ENCODE measurements around the gene BTD. TPM values are rescaled to one million over a fixed set of nuclear protein-coding genes. Genes with fewer than 3 reads are reported as not detected.

BTD gene
- polyA plus RNA-seq, 2 donors = 5.1 to 10.6 TPM

DNA sequence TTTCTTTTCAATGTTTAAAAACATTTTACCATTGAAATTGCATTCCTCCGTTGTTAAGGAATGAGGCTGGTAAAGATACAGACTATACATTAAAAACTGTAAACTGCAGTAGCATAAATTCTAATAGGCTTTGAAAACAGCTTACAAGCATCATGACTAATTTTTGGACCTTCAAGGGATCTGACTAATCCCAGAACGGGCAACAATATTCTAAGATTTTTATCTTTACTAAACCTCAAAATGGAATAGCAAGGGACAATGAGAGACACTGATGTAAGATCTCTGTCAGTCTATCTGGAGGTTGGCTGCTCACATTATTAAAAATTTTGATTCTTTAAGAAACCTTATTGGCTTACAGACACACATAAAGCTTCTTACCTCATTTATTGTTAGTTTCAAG, 74.7 kb downstream of the BTD start:
- H3K9me3 ChIP-seq (ENCODE audit: control insufficient read depth in 2 of 2, insufficient read depth in 1 of 2, low read depth in 1 of 2, low read length in 1 of 2) = no peaks in the 10 kb centered on the region
- WGBS, 2 donors = 80 to 82% methylated on average over 2 of the region's 2 CpGs
- H3K27me3 ChIP-seq (ENCODE audit: control insufficient read depth in 1 of 2, insufficient read depth in 2 of 2, low read length in 2 of 2) = no peaks in the 10 kb centered on the region
- H3K4me3 ChIP-seq (ENCODE audit: low read depth in 1 of 2, low read length in 2 of 2) = no peak overlapping the region
- H3K36me3 ChIP-seq (ENCODE audit: control insufficient read depth in 2 of 2, insufficient read depth in 2 of 2, low read length in 1 of 2) = peaks cover 0 to 2% of the 10 kb centered on the region in 2 donors
- H3K27ac ChIP-seq (ENCODE audit: low read depth in 2 of 2, low read length in 1 of 2) = no peak overlapping the region
- no peaks in the 10 kb centered on the region for H3K4me1 ChIP-seq (ENCODE audit: control insufficient read depth in 2 of 2, insufficient read depth in 2 of 2, low read length in 1 of 2)

DNA sequence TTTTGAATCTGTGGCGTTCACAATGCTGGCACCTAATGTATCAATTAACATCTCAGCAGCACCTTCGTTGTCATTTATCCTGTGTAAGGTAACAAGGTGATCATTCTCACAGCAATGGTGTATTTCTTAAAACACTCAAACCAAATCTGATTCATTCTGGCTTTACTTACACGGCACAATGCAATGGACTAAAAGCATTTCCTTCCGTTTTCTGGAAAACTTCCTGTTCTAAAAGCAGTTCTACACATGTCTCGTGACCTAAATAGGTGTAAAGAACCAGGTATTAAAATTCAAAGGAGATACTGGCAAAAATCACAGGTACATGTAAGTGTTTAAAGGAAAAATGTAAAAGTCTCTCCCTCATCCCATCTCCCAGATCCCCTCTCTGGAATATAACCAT, 77.8 kb downstream of the BTD start:
- Histone ChIP-seq H3K27ac (ENCODE audit: low read depth in 2 of 2, low read length in 1 of 2) (no peak overlapping the region), H3K4me1 (ENCODE audit: control insufficient read depth in 2 of 2, insufficient read depth in 2 of 2, low read length in 1 of 2) (no peaks in the 10 kb centered on the region), H3K36me3 (ENCODE audit: control insufficient read depth in 2 of 2, insufficient read depth in 2 of 2, low read length in 1 of 2) (peaks cover 0 to 2% of the 10 kb centered on the region in 2 donors), H3K9me3 (ENCODE audit: control insufficient read depth in 2 of 2, insufficient read depth in 1 of 2, low read depth in 1 of 2, low read length in 1 of 2) (no peaks in the 10 kb centered on the region), H3K27me3 (ENCODE audit: control insufficient read depth in 1 of 2, insufficient read depth in 2 of 2, low read length in 2 of 2) (no peaks in the 10 kb centered on the region), H3K4me3 (ENCODE audit: low read depth in 1 of 2, low read length in 2 of 2) (no peak overlapping the region)
- WGBS, 2 donors = 86 to 91% methylated on average over 5 of the region's 5 CpGs

DNA sequence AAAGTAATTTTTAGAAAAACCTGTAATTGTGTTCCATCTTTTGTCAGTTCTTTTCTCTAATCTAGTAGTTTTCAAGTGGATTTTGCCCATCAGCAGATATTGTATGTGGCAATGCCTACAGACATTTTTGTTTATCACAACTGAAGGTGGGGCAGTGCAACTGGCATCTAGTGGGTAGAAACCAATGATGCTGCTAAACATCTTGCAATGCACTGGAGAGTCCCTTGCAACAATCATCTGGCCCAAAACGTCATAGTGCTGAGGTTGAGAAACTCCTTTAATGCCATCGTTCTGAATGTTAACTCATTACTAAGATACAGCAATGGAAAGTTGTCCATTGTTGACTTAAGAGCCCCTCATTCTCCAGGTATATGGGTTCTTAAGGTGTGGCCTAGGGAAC, 80.1 kb downstream of the BTD start:
- Histone ChIP-seq H3K9me3 (ENCODE audit: control insufficient read depth in 2 of 2, insufficient read depth in 1 of 2, low read depth in 1 of 2, low read length in 1 of 2) (no peaks in the 10 kb centered on the region), H3K36me3 (ENCODE audit: control insufficient read depth in 2 of 2, insufficient read depth in 2 of 2, low read length in 1 of 2) (peaks cover 2 to 5% of the 10 kb centered on the region in 2 donors), H3K4me1 (ENCODE audit: control insufficient read depth in 2 of 2, insufficient read depth in 2 of 2, low read length in 1 of 2) (no peaks in the 10 kb centered on the region), H3K27me3 (ENCODE audit: control insufficient read depth in 1 of 2, insufficient read depth in 2 of 2, low read length in 2 of 2) (no peaks in the 10 kb centered on the region), H3K4me3 (ENCODE audit: low read depth in 1 of 2, low read length in 2 of 2) (no peak overlapping the region), H3K27ac (ENCODE audit: low read depth in 2 of 2, low read length in 1 of 2) (no peak overlapping the region)
- WGBS, 2 donors = 86 to 88% methylated on average over 2 of the region's 2 CpGs

DNA sequence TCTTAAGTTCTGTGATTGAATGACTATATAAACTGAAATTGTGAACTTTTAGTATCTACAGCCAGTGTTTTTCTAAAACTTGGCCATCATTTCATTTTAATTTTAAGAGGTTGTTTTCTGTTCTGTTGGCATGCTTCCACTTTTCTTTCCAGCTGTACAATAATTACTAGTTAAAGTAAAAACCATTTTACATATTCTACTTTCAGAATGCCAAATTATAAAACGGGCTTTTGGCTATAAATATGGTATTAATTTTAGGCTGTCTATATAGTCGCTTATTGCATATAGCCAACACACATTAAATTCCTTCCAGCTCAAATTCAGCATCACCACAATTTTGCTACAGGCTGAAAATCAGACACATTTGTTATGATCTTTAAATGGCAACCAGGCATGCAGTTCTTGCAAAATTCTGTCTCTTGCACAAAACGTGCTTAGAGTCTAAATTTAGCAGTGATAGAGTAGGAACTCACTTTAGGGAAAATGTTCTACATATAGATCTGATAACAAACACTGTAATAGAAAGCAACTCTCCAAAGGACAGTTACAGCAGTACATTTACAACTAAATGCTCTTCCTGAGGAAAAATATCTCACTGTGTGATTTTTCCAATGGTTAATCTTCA, 81.1 kb downstream of the BTD start:
- no peaks in the 10 kb centered on the region for H3K9me3 ChIP-seq (ENCODE audit: control insufficient read depth in 2 of 2, insufficient read depth in 1 of 2, low read depth in 1 of 2, low read length in 1 of 2)
- no peaks in the 10 kb centered on the region for H3K4me1 ChIP-seq (ENCODE audit: control insufficient read depth in 2 of 2, insufficient read depth in 2 of 2, low read length in 1 of 2)
- WGBS, 2 donors = 41 to 46% methylated on average over 3 of the region's 3 CpGs
- no peaks in the 10 kb centered on the region for H3K27me3 ChIP-seq (ENCODE audit: control insufficient read depth in 1 of 2, insufficient read depth in 2 of 2, low read length in 2 of 2)
- H3K27ac ChIP-seq (ENCODE audit: low read depth in 2 of 2, low read length in 1 of 2) = no peak overlapping the region
- H3K36me3 ChIP-seq (ENCODE audit: control insufficient read depth in 2 of 2, insufficient read depth in 2 of 2, low read length in 1 of 2) = peaks cover 3 to 5% of the 10 kb centered on the region in 2 donors
- no peak overlapping the region for H3K4me3 ChIP-seq (ENCODE audit: low read depth in 1 of 2, low read length in 2 of 2)

DNA sequence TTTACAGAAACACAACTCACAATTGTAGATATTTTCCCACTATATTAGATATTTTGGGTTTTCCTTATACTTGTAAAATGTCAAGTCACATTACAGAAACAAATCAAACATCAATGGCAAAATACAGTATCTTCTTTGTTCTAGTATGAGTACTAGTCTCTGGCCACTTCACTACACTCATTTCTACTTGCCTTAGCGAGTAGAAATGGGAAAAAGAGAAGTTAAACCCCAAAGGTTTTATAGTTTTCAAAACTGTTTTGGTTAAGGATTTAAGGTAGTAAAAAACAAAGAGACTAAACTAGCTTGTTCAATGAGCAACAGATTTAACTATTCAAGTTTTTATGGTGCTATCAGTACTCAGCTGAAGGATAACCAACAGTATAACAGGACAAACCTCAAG, 81.7 kb downstream of the BTD start:
- WGBS, 2 donors = 90 to 91% methylated on average over 1 of the region's 1 CpG
- Histone ChIP-seq H3K27me3 (ENCODE audit: control insufficient read depth in 1 of 2, insufficient read depth in 2 of 2, low read length in 2 of 2) (no peaks in the 10 kb centered on the region), H3K4me3 (ENCODE audit: low read depth in 1 of 2, low read length in 2 of 2) (no peak overlapping the region), H3K36me3 (ENCODE audit: control insufficient read depth in 2 of 2, insufficient read depth in 2 of 2, low read length in 1 of 2) (peaks cover 3 to 5% of the 10 kb centered on the region in 2 donors), H3K9me3 (ENCODE audit: control insufficient read depth in 2 of 2, insufficient read depth in 1 of 2, low read depth in 1 of 2, low read length in 1 of 2) (no peaks in the 10 kb centered on the region), H3K27ac (ENCODE audit: low read depth in 2 of 2, low read length in 1 of 2) (no peak overlapping the region), H3K4me1 (ENCODE audit: control insufficient read depth in 2 of 2, insufficient read depth in 2 of 2, low read length in 1 of 2) (no peaks in the 10 kb centered on the region)

DNA sequence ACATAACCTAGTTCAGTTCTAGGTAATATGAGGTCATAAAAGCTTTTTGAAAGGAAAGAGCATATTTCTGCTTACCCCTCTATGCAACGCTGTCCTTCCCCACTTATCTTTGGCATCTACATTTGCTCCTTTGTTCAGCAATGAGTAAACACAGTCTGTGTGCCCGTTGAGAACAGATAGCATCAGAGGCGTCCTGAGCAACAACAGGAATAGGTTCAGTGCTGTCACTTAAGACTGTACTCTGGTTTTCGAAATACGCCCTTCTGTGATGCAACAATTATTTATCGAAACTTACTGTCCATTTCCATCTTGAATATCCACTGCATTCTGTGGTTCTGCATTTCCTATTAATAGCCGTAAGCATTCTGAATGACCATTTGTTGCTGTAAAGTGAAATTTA, 84.4 kb downstream of the BTD start:
- Histone ChIP-seq H3K36me3 (ENCODE audit: control insufficient read depth in 2 of 2, insufficient read depth in 2 of 2, low read length in 1 of 2) (peaks cover 9% of the 10 kb centered on the region in 2 donors), H3K4me3 (ENCODE audit: low read depth in 1 of 2, low read length in 2 of 2) (no peak overlapping the region)

DNA sequence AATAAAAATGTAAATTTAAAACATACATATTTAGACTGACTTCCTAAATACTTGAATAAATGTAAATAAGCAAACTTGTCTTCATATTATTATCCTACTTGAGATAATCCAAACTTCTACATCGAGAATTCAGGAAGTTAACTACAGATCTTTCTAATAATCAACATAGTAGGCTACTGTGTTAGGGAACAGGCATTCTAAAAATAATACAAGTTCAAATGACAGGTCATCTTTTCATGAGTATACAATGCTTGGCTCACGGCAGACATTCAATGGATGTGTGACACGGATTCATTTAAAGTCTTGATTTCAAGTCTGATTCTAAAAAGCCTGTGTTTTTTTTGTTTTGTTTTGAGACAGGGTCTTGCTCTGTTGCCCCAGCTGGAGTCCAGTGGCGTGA, 88.7 kb downstream of the BTD start:
- Histone ChIP-seq H3K36me3 (ENCODE audit: control insufficient read depth in 2 of 2, insufficient read depth in 2 of 2, low read length in 1 of 2) (peaks cover 7 to 9% of the 10 kb centered on the region in 2 donors), H3K27me3 (ENCODE audit: control insufficient read depth in 1 of 2, insufficient read depth in 2 of 2, low read length in 2 of 2) (no peaks in the 10 kb centered on the region), H3K4me3 (ENCODE audit: low read depth in 1 of 2, low read length in 2 of 2) (no peak overlapping the region), H3K27ac (ENCODE audit: low read depth in 2 of 2, low read length in 1 of 2) (no peak overlapping the region), H3K9me3 (ENCODE audit: control insufficient read depth in 2 of 2, insufficient read depth in 1 of 2, low read depth in 1 of 2, low read length in 1 of 2) (no peaks in the 10 kb centered on the region), H3K4me1 (ENCODE audit: control insufficient read depth in 2 of 2, insufficient read depth in 2 of 2, low read length in 1 of 2) (no peaks in the 10 kb centered on the region)
- 87 to 88% methylated on average over 4 of the region's 4 CpGs for WGBS, 2 donors

More for the DNA sequence above, 84.4 kb downstream of the BTD start:
- H3K9me3 ChIP-seq (ENCODE audit: control insufficient read depth in 2 of 2, insufficient read depth in 1 of 2, low read depth in 1 of 2, low read length in 1 of 2) = no peaks in the 10 kb centered on the region
- 82 to 88% methylated on average over 7 of the region's 7 CpGs for WGBS, 2 donors
- H3K27ac ChIP-seq (ENCODE audit: low read depth in 2 of 2, low read length in 1 of 2) = no peak overlapping the region
- H3K27me3 ChIP-seq (ENCODE audit: control insufficient read depth in 1 of 2, insufficient read depth in 2 of 2, low read length in 2 of 2) = no peaks in the 10 kb centered on the region
- H3K4me1 ChIP-seq (ENCODE audit: control insufficient read depth in 2 of 2, insufficient read depth in 2 of 2, low read length in 1 of 2) = no peaks in the 10 kb centered on the region

DNA sequence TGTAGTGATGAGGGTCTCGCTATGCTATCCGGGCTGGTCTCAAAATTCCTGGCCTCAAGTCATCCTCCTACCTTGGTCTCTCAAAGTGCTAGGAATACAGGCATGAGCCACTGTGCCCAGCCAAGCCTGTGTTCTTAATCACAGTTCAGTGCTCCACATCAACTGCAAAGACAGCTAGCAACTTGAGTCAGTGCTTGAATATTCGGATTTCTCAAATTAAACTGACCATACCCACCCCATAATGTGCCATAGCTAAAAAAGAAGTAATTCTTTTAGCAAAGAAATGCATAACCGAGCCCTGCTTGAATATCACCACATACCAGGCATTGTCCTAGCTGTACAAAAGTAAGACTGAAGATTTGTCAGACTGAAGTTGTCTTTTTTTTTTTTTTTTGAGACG, 89.2 kb downstream of the BTD start:
- 94 to 96% methylated on average over 5 of the region's 5 CpGs for WGBS, 2 donors
- no peaks in the 10 kb centered on the region for H3K27me3 ChIP-seq (ENCODE audit: control insufficient read depth in 1 of 2, insufficient read depth in 2 of 2, low read length in 2 of 2)
- H3K36me3 ChIP-seq (ENCODE audit: control insufficient read depth in 2 of 2, insufficient read depth in 2 of 2, low read length in 1 of 2) = peaks cover 7 to 9% of the 10 kb centered on the region in 2 donors

DNA sequence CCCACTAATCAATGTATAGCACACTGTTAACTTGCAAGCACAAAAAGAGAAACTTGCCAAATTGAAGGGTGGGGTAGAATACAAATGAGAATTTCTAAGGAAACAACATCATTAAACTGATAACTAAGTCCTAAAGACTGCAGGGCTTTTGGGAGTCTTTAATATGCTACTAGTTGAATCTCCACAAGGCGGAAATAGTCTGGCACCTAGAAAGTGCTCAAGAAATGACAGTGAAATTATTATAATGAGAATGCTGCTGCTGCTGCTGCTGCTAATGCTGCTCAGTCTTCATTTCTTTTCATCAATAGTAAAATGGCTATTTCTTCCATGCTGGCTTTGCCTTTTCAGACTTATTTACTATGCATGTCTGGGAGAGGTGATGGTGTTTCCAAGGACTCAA, 91.8 kb downstream of the BTD start:
- Histone ChIP-seq H3K27me3 (ENCODE audit: control insufficient read depth in 1 of 2, insufficient read depth in 2 of 2, low read length in 2 of 2) (no peaks in the 10 kb centered on the region), H3K36me3 (ENCODE audit: control insufficient read depth in 2 of 2, insufficient read depth in 2 of 2, low read length in 1 of 2) (peaks cover 4 to 5% of the 10 kb centered on the region in 2 donors), H3K9me3 (ENCODE audit: control insufficient read depth in 2 of 2, insufficient read depth in 1 of 2, low read depth in 1 of 2, low read length in 1 of 2) (no peaks in the 10 kb centered on the region), H3K4me1 (ENCODE audit: control insufficient read depth in 2 of 2, insufficient read depth in 2 of 2, low read length in 1 of 2) (no peaks in the 10 kb centered on the region), H3K27ac (ENCODE audit: low read depth in 2 of 2, low read length in 1 of 2) (no peak overlapping the region), H3K4me3 (ENCODE audit: low read depth in 1 of 2, low read length in 2 of 2) (no peak overlapping the region)
- WGBS, 2 donors = 0 to 92% methylated on average over 1 of the region's 1 CpG

More for the DNA sequence above, 89.2 kb downstream of the BTD start:
- Histone ChIP-seq H3K9me3 (ENCODE audit: control insufficient read depth in 2 of 2, insufficient read depth in 1 of 2, low read depth in 1 of 2, low read length in 1 of 2) (no peaks in the 10 kb centered on the region), H3K4me3 (ENCODE audit: low read depth in 1 of 2, low read length in 2 of 2) (no peak overlapping the region), H3K27ac (ENCODE audit: low read depth in 2 of 2, low read length in 1 of 2) (no peak overlapping the region), H3K4me1 (ENCODE audit: control insufficient read depth in 2 of 2, insufficient read depth in 2 of 2, low read length in 1 of 2) (no peaks in the 10 kb centered on the region)

DNA sequence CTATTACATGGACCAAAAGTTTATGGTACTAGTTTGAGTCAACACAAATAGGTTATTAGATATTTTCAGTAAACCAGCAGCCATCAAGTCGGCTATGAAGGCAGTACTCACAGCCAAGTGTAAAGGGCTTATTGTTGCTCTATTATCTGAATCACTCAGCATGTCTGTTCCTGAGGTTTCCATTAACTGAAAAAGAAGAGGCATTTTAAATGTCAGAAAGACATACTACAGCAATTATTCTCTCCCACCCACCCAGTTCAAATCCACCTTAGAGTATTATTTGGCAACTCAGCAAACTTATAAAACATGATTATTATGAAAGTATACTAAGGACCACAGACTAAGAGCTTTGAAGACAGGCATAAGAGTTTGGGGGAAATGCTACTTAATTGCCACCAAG, 93.1 kb downstream of the BTD start:
- H3K4me3 ChIP-seq (ENCODE audit: low read depth in 1 of 2, low read length in 2 of 2) = no peak overlapping the region
- peaks cover 0 to 4% of the 10 kb centered on the region in 2 donors for H3K36me3 ChIP-seq (ENCODE audit: control insufficient read depth in 2 of 2, insufficient read depth in 2 of 2, low read length in 1 of 2)
- 75 to 83% methylated on average over 1 of the region's 1 CpG for WGBS, 2 donors
- H3K9me3 ChIP-seq (ENCODE audit: control insufficient read depth in 2 of 2, insufficient read depth in 1 of 2, low read depth in 1 of 2, low read length in 1 of 2) = no peaks in the 10 kb centered on the region
- no peaks in the 10 kb centered on the region for H3K4me1 ChIP-seq (ENCODE audit: control insufficient read depth in 2 of 2, insufficient read depth in 2 of 2, low read length in 1 of 2)
- no peak overlapping the region for H3K27ac ChIP-seq (ENCODE audit: low read depth in 2 of 2, low read length in 1 of 2)
- H3K27me3 ChIP-seq (ENCODE audit: control insufficient read depth in 1 of 2, insufficient read depth in 2 of 2, low read length in 2 of 2) = no peaks in the 10 kb centered on the region

Measured in esophagus (tissue), 2 donors.